Coronary artery (tissue), 2 donors: ENCODE data around the gene BORCS5.
A peak's percentile ranks its signal among the peaks of the same experiment; 100 is the strongest.
"Not testable (repeated sequence)": the region's sequence is repeated elsewhere in the genome, so short reads cannot be mapped to it uniquely, and the experiment has no call there.

Experiments used
- DNase-seq: peaks from one replicate; pipeline ENCODE4 v3.0.0-alpha.2; 2017; ENCODE audit warnings: low spot score
- H3K27ac ChIP-seq, 2 donors: fragments of 200-600 bp; sonication (generic); one replicate each; pipeline ENCODE4 v1.5.1; 2016 to 2019
- H3K4me3 ChIP-seq: fragments of 200-600 bp; sonication (generic); 2 replicates; pipeline ENCODE4 v1.5.1; 2016; ENCODE audit warnings: mild to moderate bottlenecking, moderate library complexity
- CTCF ChIP-seq: fragments of 200-600 bp; sonication (generic); IDR thresholded peaks from one replicate; pipeline ENCODE4 v1.5.1; 2019; ENCODE audit warnings: antibody characterized with exemption

BORCS5 gene

DNA sequence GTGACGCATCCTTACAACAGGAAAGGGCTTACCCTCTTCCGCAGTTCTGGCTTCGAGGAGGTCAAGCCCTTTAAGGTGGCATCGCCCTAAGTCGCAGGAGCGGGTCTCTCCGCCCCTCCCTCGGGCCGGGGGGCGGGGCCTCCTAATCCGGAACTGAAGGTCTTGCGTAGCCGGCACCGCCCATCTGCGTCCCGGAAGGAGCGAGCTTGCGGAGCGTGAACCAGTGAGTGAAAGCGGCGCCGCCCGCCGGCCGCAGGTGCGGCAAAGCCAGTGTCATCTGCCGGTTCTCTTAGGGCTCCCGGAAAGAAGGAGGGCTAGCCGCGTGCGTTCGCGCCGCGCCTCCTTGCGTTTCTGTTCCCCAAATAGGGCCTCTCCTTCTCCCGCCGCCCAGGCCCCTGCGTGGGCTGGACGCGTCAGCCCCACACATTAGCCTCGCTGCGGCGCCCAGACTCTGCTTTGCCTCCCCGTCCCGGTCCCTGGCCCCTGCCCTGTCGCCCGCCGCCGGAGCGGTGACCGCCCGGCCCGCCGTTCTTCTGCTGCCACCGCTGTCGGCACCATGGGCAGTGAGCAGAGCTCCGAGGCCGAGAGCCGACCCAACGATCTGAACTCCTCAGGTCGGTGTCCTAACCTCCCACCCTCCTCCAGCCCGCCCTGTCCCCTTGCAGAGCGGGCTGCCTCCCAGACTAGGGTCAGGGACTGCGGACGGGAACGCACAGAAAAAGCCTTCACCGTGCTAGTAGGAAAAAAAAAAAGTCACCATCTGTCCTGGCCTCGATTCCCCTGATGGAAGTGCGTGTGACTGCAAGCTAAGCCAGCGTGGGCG lies at the start of gene BORCS5:
Gene BORCS5, plus strand, starts transcription at position 183 of the 823 bp plus-strand sequence. Its CDS starts 374 bp downstream, at position 557.
- TF ChIP-seq CTCF = no peak
- Histone ChIP-seq H3K27ac (peak within 1 kb of the TSS; percentile 90 to 91), H3K4me3 (peak within 1 kb of the TSS; percentile 78)
- peak; percentile 96 for DNase-seq

GRCh38 chr12:12310695-12311094 lies 46.2 kb upstream of the BORCS5 start:
- H3K4me3 ChIP-seq, H3K27ac ChIP-seq, DNase-seq: not testable (repeated sequence)

DNA sequence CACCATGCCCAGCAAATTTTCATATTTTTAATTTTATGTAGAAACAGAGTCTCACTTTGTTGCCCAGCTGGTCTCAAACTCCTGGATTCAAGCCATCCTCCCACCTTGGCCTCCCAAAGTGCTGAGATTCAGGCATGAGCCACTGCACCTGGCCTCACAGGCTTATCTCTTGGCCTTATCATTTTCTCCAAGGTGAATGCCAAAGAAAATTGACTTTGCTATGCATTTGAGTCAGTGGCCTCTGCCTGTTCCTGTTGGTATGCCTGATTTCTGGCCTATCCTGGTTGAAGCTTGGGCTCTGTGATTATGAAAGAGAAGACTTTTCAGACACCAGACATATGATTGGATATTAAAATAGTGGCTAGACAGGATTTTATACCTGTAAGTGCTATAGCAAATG lies 41.0 kb upstream of the BORCS5 start:
- Histone ChIP-seq H3K4me3 (no peak overlapping the region), H3K27ac (no peak overlapping the region)
- TF ChIP-seq CTCF = no peak
- DNase-seq = no peak

GRCh38 chr12:12319451-12320183 lies 37.3 kb upstream of the BORCS5 start:
- H3K27ac ChIP-seq = peak overlapping the region in 1 of 2 donors; percentile 24
- H3K4me3 ChIP-seq = peak overlapping the region; percentile 20
- no peak for DNase-seq
- TF ChIP-seq CTCF = no peak

DNA sequence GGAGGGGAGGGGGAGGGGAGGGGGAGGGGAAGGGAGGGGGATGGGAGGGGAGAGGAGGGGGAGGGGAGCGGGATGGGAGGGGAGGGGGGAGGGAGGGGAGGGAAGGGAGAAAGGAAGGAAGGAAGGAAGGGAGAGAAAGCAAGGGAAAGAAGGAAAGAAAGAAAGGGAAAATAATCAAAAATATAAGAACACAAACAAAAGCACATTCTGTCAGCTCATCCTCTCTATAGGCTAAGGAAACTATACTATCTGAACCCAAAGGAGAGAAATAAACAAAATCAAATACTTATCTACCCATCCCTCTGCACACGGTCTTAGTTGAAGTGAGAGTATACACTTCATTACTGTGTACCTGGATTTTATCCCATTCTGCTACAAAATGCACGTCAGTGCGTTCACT lies 33.8 kb upstream of the BORCS5 start:
- Histone ChIP-seq H3K27ac (no peak overlapping the region), H3K4me3 (no peak overlapping the region)
- no peak for DNase-seq
- no peak for TF ChIP-seq CTCF

DNA sequence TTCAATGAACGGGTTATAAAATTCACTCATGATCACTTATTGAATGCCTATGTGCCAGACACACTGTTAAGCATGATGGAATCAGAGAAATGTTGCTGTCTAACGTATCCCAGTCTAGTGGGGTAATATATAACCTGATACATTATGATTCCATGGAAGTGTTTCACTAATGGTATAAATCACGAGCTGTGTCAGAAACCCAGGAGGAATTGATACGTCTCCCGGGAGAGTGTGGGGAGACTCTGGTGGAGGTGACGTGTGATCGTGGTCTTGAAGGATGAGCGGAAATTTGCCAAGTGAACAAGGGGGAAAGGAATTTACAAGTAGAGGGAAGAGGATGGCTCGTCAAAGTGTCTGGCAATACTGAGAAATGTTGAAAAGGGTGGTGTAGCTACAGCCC lies 33.3 kb upstream of the BORCS5 start:
- no peak for DNase-seq
- Histone ChIP-seq H3K27ac (no peak overlapping the region), H3K4me3 (no peak overlapping the region)
- TF ChIP-seq CTCF = no peak

DNA sequence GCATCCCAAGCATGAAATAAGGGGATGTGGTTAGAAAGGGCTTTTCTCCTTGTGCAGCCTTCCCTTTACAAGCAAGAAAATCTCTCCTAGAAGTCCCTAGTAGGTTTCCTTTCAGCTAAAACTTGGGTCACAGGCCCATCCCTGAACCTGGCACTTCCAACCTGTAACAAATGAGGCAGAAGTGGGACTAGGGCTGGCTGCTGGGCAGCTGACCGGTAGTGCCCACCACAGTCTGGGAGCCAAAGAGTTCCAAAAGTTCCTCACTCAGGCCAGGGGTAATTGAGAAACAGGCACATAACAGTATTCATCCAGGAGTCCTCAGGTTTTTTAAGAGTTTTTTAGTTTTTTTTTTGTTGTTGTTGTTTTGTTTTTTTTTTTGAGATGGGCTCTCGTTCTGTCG lies 30.6 kb upstream of the BORCS5 start:
- Histone ChIP-seq H3K4me3 (no peak overlapping the region), H3K27ac (no peak overlapping the region)
- TF ChIP-seq CTCF = no peak
- DNase-seq = no peak
